NCI-H748 (cell line): ENCODE measurements around the gene RHBDL1.

Experiments
- DNase-seq: peaks from one replicate; lab custom pipeline; 2025; ENCODE audit not compliant: unreplicated experiment; lab: John Stamatoyannopoulos, UW

Gene RHBDL1

DNA sequence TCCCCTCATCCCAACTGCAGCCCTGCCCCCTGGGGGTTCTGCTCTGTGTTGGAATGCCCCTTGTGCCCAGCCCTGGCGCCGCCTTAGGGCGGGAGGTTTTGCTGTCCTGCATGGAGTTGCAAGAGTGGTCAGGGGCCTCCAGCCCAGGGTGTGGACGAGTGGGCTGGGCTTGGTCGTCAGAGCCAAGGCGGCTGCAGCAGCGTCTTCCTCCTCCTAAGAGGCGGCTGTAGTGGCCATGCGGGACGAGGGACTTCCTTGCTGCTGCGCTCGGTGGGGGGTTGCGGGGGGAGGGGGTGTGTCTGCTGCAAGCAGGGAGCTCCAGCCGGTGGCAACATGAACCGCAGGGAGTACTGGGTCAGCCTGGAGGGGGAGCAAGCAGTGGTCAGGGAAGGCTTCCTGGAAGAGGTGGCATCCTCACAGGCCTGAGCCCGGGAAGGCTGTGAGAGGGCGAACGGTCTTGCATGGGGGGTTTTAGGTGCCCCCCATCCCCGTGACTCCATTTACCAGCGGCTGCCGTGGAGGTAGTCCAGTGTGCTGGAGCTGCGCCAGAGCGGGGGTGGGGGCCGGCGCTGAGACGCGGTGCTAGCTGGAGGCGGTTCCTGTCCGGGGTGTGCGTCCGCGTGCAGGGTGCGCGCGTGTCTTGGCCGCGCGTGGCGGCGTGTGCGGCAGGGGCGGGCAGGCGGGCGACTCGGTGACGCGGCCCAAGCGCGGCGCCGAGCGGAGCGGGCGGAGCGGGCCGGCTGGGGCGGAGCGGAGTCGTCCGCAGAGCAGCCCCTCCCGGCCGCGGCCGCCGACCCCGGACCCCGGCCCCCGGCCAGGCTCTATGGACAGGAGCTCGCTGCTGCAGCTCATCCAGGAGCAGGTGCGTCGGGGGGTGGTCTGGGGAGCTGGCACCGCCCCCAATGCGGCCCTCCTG is at the start of gene RHBDL1:
Gene RHBDL1, plus strand, starts transcription at position 704 of the 916 bp plus-strand sequence. Its CDS starts 120 bp downstream, at position 824.
- peak; percentile 20 for DNase-seq

DNA sequence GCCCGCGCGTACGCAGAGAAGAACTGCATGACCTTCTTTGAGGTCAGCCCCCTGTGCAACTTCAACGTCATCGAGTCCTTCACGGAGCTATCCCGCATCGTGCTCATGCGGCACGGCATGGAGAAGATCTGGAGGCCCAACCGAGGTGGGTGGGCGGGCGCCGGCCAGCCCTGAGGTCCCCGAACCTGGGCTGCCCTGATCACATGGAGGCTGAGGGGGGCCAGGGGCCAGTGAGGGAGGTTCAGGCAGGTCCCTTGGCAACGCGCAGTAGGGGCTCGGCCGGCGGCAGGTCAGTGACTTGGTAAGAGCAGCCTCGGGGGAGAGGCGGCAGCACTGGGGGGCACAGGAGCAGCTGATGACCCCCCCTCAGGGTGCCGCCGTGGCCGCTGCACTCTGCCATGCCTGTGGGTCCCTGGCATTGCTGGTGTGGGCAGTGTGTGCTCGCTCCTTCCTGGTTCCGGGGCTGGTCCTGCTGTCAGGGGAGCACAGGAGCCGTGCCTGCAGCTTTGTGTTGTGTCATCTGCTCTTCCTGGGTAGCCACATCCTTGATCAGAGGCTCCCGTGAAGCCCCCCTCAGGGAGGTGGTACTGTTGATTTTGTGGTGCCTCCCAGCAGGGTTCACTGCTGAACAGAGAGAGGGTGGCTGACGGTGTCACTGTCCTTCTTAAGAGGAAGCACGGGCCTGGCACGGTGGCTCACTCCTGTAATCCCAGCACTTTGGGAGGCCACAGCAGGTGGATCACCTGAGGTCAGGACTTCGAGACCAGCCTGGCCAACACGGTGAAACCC is 49.3 kb upstream of the RHBDL1 start:
- no peak for DNase-seq

DNA sequence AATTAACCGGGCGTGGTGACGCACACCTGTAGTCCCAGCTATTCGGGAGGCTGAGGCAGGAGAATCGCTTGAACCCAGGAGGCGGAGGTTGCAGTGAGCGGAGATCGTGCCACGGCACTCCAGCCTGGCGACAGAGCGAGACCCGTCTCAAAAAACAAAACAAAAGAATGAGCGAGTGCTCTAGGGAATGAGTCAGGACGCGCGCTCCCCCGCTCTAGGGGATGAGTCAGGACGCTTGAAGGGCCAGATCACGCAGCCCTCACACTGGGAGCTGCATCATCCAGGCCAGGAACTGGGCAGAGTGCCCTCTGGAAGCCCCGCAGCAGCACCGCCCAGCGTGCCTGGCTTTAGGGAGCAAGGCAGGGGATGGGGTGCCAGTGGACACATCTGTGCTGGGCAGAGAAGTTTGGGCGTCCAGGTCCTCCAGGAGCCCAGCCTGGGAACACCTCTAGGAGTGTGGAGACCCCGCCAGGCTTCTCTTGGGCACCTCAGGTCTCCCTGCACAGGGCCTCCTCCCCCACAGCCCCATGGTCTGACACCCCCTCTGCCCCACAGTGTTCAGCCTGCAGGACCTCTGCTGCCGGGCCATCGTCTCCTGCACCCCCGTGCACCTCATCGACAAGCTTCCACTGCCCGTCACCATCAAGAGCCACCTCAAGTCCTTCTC is 48.6 kb upstream of the RHBDL1 start:
- DNase-seq, result no peak

- peak; percentile 82 for DNase-seq
Observed at GRCh38 chr16:627454-628239, 47.8 kb upstream of the RHBDL1 start.

- DNase-seq, result no peak
Observed at GRCh38 chr16:628321-629061, 47.0 kb upstream of the RHBDL1 start.

DNA sequence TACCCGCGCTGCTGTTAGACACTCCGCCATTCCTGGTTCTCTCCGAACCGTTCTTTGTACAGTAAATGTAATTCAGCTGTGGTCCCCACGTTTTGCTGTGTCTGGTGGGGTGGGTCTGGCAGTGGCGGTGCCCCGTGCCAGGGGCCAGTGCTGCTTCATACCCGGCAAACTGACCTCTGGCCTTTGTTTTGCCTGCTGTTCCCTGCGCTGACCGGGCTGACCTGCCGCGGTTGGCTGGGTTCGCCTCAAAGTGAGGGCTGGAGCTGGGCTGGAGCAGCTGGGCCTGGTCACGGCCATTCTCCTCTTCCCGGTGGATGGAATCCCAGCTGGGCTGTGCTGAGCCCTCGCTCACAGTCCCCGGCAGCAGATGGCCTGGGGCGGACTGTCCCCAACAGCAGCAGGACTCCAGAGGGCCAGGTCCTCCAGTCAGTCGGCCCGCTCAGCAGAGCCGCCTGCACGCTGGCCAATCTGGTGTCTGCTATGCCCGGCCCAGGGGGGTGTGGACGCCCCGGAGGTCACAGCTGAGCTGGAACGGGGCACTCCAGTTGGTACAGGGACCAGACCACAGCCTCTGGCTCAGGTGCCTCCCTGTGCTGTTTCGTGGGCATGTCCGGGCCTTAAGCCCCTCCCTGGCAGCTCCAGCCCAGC is 46.2 kb upstream of the RHBDL1 start:
- no peak for DNase-seq

GRCh38 chr16:629833-630248 is 45.6 kb upstream of the RHBDL1 start:
- no peak for DNase-seq

DNA sequence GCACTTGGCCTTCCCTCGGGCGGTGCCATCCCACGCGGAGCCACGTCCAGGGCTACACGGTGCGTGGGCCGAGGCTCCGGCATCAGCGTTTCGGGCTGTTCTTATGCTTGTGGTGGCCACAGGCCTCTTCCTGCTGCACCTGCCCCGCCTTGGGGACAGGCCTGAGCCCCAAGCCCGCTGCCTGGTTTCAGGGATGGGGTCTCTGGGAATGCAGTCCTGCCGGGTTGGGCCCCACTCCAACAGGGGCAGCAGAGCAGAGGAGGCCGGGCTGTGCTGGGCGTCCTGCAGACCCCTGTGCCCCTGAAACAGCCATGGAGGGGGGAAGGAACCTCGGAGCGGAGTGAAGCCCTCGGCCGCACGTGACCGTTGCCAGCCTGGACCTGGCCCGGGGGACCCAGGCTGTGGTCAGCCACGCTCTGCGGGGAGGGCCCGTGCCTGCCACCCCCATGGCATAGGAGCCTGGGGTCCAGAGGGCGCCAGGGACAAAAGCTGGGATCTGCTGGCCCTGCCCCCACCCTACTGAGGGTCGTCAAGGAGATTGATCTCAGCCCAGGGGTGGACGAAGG is 45.1 kb upstream of the RHBDL1 start:
- DNase-seq, result no peak

GRCh38 chr16:630815-631405 is 44.6 kb upstream of the RHBDL1 start, which contains the start of gene WFIKKN1:
TSS of gene WFIKKN1 (plus strand) at chr16:630985. CDS start at chr16:631254, 269 bp downstream.
- peak; percentile 55 for DNase-seq

DNA sequence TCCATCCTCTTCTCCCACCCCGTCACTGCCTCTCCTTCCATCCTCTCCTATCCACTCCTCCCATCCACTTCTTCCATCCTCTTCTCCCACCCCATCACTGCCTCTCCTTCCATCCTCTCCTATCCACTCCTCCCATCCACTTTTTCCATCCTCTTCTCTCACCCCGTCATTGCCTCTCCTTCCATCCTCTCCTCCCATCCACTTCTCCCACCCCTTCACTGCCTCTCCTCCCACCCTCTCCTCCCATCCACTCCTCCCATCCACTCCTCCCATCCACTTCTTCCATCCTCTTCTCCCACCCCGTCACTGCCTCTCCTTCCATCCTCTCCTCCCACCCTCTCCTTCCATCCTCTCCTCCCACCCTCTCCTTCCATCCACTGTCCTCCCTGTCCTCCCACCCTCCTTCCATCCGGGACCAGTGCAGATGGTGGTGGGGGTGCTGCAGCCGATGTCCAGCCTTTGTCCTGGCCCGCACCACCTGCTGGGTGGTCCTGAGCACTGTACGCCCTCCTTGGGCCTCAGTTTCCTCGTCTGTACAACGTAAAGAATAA is 43.6 kb upstream of the RHBDL1 start:
- no peak for DNase-seq

DNA sequence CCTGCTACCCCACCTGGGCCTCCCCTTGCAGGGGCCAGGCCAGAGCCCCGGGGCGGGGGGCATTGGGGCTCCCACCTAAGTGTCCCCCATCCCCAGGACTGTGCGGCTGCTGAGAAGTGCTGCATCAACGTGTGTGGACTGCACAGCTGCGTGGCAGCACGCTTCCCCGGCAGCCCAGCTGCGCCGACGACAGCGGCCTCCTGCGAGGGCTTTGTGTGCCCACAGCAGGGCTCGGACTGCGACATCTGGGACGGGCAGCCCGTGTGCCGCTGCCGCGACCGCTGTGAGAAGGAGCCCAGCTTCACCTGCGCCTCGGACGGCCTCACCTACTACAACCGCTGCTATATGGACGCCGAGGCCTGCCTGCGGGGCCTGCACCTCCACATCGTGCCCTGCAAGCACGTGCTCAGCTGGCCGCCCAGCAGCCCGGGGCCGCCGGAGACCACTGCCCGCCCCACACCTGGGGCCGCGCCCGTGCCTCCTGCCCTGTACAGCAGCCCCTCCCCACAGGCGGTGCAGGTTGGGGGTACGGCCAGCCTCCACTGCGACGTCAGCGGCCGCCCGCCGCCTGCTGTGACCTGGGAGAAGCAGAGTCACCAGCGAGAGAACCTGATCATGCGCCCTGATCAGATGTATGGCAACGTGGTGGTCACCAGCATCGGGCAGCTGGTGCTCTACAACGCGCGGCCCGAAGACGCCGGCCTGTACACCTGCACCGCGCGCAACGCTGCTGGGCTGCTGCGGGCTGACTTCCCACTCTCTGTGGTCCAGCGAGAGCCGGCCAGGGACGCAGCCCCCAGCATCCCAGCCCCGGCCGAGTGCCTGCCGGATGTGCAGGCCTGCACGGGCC is 42.8 kb upstream of the RHBDL1 start:
- DNase-seq, result no peak

- DNase-seq, result no peak
Observed at GRCh38 chr16:633336-634050, 42.0 kb upstream of the RHBDL1 start.

DNA sequence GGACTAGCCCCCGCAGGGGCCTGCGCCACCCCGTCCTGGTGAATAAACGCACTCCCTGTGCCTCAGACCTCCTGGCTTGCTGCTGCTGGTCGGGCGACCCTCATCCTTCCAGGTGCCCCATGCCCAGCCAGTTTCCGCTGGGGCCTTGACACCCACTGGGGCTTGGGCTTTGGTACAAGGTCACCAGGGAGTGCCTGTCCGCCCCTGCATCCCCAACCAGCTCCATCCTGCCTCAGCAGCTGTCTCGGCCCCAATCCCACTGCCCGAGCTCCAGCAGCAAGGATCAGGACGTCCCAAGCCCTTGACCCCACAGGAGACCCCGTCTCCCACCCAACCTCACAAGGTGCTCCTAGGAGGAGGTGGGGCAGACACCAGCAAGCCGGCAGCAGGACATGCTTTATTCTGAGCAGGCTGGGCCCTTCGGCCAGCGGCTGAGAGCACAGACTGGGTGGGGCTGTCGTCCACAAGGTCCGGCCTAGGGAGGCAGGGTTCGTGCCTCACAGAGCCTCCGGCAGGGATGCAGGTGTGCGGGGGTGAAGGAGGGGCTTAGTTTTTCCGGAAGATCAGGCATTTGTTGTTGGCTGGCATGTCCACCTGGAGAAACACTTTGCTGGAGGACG is 41.3 kb upstream of the RHBDL1 start:
- no peak for DNase-seq

- no peak for DNase-seq
Observed at GRCh38 chr16:634996-635395, 40.5 kb upstream of the RHBDL1 start.

GRCh38 chr16:635573-636205 is 39.8 kb upstream of the RHBDL1 start:
- peak; percentile 16 for DNase-seq
